SK-N-SH (cell line): ENCODE measurements around the gene OSBP2. TPM values are rescaled to one million over a fixed set of nuclear protein-coding genes. Genes with fewer than 3 reads are reported as not detected.

Experiments
- CTCF ChIA-PET: fragments of 300-600, 350-600 bp; formaldehyde crosslinking; extraction: SDS; loops from one replicate; lab custom pipeline; 2021; lab: Yijun Ruan, JAX
- POLR2A ChIA-PET: fragments of 350-600 bp; sonication (Branson Sonifier 250); formaldehyde crosslinking; extraction: SDS; loops from one replicate; lab custom pipeline; 2020; ENCODE audit warnings: antibody characterized with exemption, inconsistent platforms; lab: Yijun Ruan, JAX
- DNase-seq: peaks from one replicate; pipeline ENCODE4 v3.0.0; 2012
- H2AFZ ChIP-seq: fragments of 200-600 bp; sonication (generic); 2 replicates; pipeline ENCODE4 v1.8.1; 2016; ENCODE audit warnings: antibody characterized with exemption, mild to moderate bottlenecking, low read depth
- H3F3A ChIP-seq: fragments of 200-600 bp; sonication (generic); replicated peaks from 2 replicates; pipeline ENCODE3; 2016; ENCODE audit warnings: antibody characterized with exemption, mild to moderate bottlenecking; ENCODE audit not compliant: insufficient read depth
- H3K27ac ChIP-seq, 2 experiments: fragments of 200-500 bp in 1 of 2; fragments of 200-600 bp in 1 of 2; sonication (Bioruptor generic) in 1 of 2; sonication (generic), shearing (Covaris generic) in 1 of 2; 2 replicates each; pipeline versions ENCODE4 v1.5.1 to v1.6.1; 2014 to 2016; ENCODE audit warnings: low read depth in 2 of 2, inconsistent platforms in 1 of 2, low read length in 1 of 2, mild to moderate bottlenecking in 1 of 2, mixed read lengths in 1 of 2
- H3K27me3 ChIP-seq: fragments of 200-600 bp; sonication (generic), shearing (Covaris generic); 2 replicates; pipeline ENCODE4 v1.6.1; 2016; ENCODE audit warnings: mixed run types; ENCODE audit not compliant: insufficient read depth
- H3K36me3 ChIP-seq, 2 experiments: fragments of 200-500 bp in 1 of 2; fragments of 200-600 bp in 1 of 2; sonication (Bioruptor generic) in 1 of 2; sonication (generic) in 1 of 2; replicated peaks in 1 of 2; 2 replicates each; pipeline versions ENCODE3 to v1.5.1; 2014 to 2016; ENCODE audit warnings: low read length in 1 of 2, mild to moderate bottlenecking in 1 of 2; ENCODE audit not compliant: insufficient read depth in 2 of 2, control insufficient read depth in 1 of 2
- H3K4me1 ChIP-seq, 2 experiments: fragments of 200-500 bp in 1 of 2; fragments of 200-600 bp in 1 of 2; sonication (Bioruptor generic) in 1 of 2; sonication (generic), shearing (Covaris generic) in 1 of 2; 2 replicates each; pipeline versions ENCODE4 v1.5.1 to v1.6.1; 2014 to 2016; ENCODE audit warnings: low read depth in 1 of 2, low read length in 1 of 2, mixed run types in 1 of 2; ENCODE audit not compliant: insufficient read depth in 2 of 2, control insufficient read depth in 1 of 2
- H3K4me2 ChIP-seq: fragments of 200-600 bp; sonication (generic), shearing (Covaris generic); 2 replicates; pipeline ENCODE4 v1.6.1; 2017; ENCODE audit warnings: mixed run types
- H3K4me3 ChIP-seq, 2 experiments: fragments of 200-500 bp in 1 of 2; fragments of 200-600 bp in 1 of 2; sonication (Bioruptor generic) in 1 of 2; sonication (generic), shearing (Covaris generic) in 1 of 2; 2 replicates each; pipeline versions ENCODE4 v1.5.1 to v1.8.1; 2014 to 2016; ENCODE audit warnings: low read depth in 2 of 2, inconsistent platforms in 1 of 2, low read length in 1 of 2, mild to moderate bottlenecking in 1 of 2, mixed read lengths in 1 of 2, moderate library complexity in 1 of 2
- H3K79me2 ChIP-seq: fragments of 200-600 bp; sonication (generic); 2 replicates; pipeline ENCODE4 v1.8.1; 2017; ENCODE audit warnings: mild to moderate bottlenecking; ENCODE audit not compliant: insufficient read depth
- H3K9ac ChIP-seq: fragments of 200-600 bp; sonication (generic); 2 replicates; pipeline ENCODE4 v1.6.1; 2017; ENCODE audit warnings: mixed run types
- H3K9me2 ChIP-seq: fragments of 200-600 bp; sonication (generic); 2 replicates; pipeline ENCODE4 v1.6.1; 2017; ENCODE audit warnings: mixed run types
- H3K9me3 ChIP-seq: fragments of 200-600 bp; sonication (generic); 2 replicates; pipeline ENCODE4 v1.6.1; 2017; ENCODE audit warnings: mixed run types, mild to moderate bottlenecking, moderate library complexity
- H4K20me1 ChIP-seq: fragments of 200-600 bp; sonication (generic); 2 replicates; pipeline ENCODE4 v1.6.1; 2017; ENCODE audit warnings: mild to moderate bottlenecking, mixed run types; ENCODE audit not compliant: insufficient read depth
- EP300 ChIP-seq, 2 experiments: IDR thresholded peaks; 2 replicates each; pipeline versions ENCODE4 v1.4.0 to v1.6.1; 2012; ENCODE audit warnings: borderline replicate concordance in 1 of 2, low read depth in 1 of 2, low read length in 1 of 2
- EZH2phosphoT487 ChIP-seq: fragments of 200-600 bp; sonication (generic); IDR thresholded peaks from 2 replicates; pipeline ENCODE4 v1.6.1; 2017; ENCODE audit warnings: low read depth, mixed run types, mild to moderate bottlenecking, antibody characterized with exemption, moderate library complexity, borderline replicate concordance
- FOSL2 ChIP-seq: IDR thresholded peaks from 2 replicates; pipeline ENCODE4 v1.4.0; 2012; ENCODE audit warnings: low read depth, mild to moderate bottlenecking, moderate library complexity, borderline replicate concordance
- FOXM1 ChIP-seq: IDR thresholded peaks from 2 replicates; pipeline ENCODE4 v1.4.0; 2012; ENCODE audit warnings: low read depth, mild to moderate bottlenecking
- JUND ChIP-seq: IDR thresholded peaks from 2 replicates; pipeline ENCODE4 v1.4.0; 2012
- NFIC ChIP-seq: IDR thresholded peaks from 2 replicates; pipeline ENCODE4 v1.4.0; 2012; ENCODE audit warnings: borderline replicate concordance
- NRF1 ChIP-seq: IDR thresholded peaks from 2 replicates; pipeline ENCODE4 v1.6.1; 2012; ENCODE audit warnings: low read depth, mild to moderate bottlenecking, low read length
- PBX3 ChIP-seq: IDR thresholded peaks from 2 replicates; pipeline ENCODE4; 2012
- POLR2AphosphoS5 ChIP-seq: IDR thresholded peaks from 2 replicates; pipeline ENCODE4 v1.6.1; 2012; ENCODE audit warnings: low read depth, low read length
- RAD21 ChIP-seq: IDR thresholded peaks from 2 replicates; pipeline ENCODE4 v1.6.1; 2012; ENCODE audit warnings: mild to moderate bottlenecking, low read length
- REST ChIP-seq: IDR thresholded peaks from 2 replicates; pipeline ENCODE4 v1.6.1; 2012; ENCODE audit warnings: mild to moderate bottlenecking, low read depth, low read length, moderate library complexity
- RXRA ChIP-seq: IDR thresholded peaks from 2 replicates; pipeline ENCODE4 v1.4.0; 2012; ENCODE audit warnings: low read depth, mild to moderate bottlenecking, borderline replicate concordance
- SIN3A ChIP-seq: IDR thresholded peaks from 2 replicates; pipeline ENCODE4 v1.6.1; 2012; ENCODE audit warnings: low read depth, mild to moderate bottlenecking, low read length, moderate library complexity, borderline replicate concordance
- TAF1 ChIP-seq: IDR thresholded peaks from 2 replicates; pipeline ENCODE4 v1.6.1; 2012; ENCODE audit warnings: low read depth, mild to moderate bottlenecking, low read length, moderate library complexity, borderline replicate concordance
- TCF12 ChIP-seq: IDR thresholded peaks from 2 replicates; pipeline ENCODE4 v1.4.0; 2012
- TEAD4 ChIP-seq: IDR thresholded peaks from 2 replicates; pipeline ENCODE4 v1.4.0; 2012; ENCODE audit warnings: mild to moderate bottlenecking, borderline replicate concordance; ENCODE audit not compliant: insufficient read depth
- WGBS: methylation state at CpG from one replicate; pipeline ENCODE4 v1.1.6; 2017; ENCODE audit warnings: low lambda C conversion rate; 5-methylcytosine and 5-hydroxymethylcytosine counted together
- polyA plus RNA-seq, 3 experiments: library from polyadenylated mRNA; depleted of rRNA; stranded (reverse); fragments of >200 nt; gene quantifications; 2 replicates each; pipeline ENCODE4 v1.2.3, GENCODE V29; 2012

OSBP2 gene
- polyA plus RNA-seq, 1 of the 3 experiments (the other 2 are of a cell fraction) = 3.1 TPM

GRCh38 chr22:30717331-30717921, 22.8 kb downstream of the OSBP2 start:
- Histone ChIP-seq H3K9ac (no peak overlapping the region), H3K27me3 (no peaks in the 10 kb centered on the region), H3K9me2 (no peaks in the 10 kb centered on the region), H2AFZ (0 out of 2 replicates have a peak overlapping the region, but pooled peaks have one; percentile 14), H3F3A (peaks cover 16% of the 10 kb centered on the region), H3K27ac (peak overlapping the region in 1 of 2 experiments; percentile 63; a peak in 2 of 4 replicates), H3K4me1 (peaks cover 11 to 15% of the 10 kb centered on the region in 2 experiments; a peak in 3 of 4 replicates)
- POLR2A ChIA-PET = no interaction called here
- DNase-seq = no peak
- TF ChIP-seq FOXM1 = 0 out of 2 replicates have a peak, but pooled peaks have one; percentile 16
- TF ChIP-seq PBX3 = peak; percentile 85
- no peak for TF ChIP-seq EZH2phosphoT487
- no peak for TF ChIP-seq RAD21
- no peak for TF ChIP-seq TEAD4
- TF ChIP-seq REST = peak; percentile 37; the same call in 1 of the 2 replicates
- 0 out of 2 replicates have a peak, but pooled peaks have one; percentile 22 for TF ChIP-seq RXRA
- TF ChIP-seq NFIC = peak; percentile 79
- TF ChIP-seq JUND = peak; percentile 79
- no peak for TF ChIP-seq POLR2AphosphoS5
- TF ChIP-seq TAF1 = no peak
- 0 out of 2 replicates have a peak, but pooled peaks have one; percentile 23 for TF ChIP-seq SIN3A
- TF ChIP-seq NRF1 = no peak
- TF ChIP-seq TCF12 = peak; percentile 92
- peak; percentile 62; the same call in 1 of the 2 replicates for TF ChIP-seq FOSL2
- peak in 1 of 2 experiments; percentile 51; a peak in 1 of 4 replicates for TF ChIP-seq EP300 (IDR thresholded peaks at IDR 0.05; ENCODE audit: borderline replicate concordance in 1 of 2, low read depth in 1 of 2, low read length in 1 of 2)
- TF ChIP-seq, all 33 proteins: peak for 10
- CTCF ChIA-PET = interaction anchor here (0.5 kb wide), 1 partner anchor 83 kb away, joined by 3 read pairs; no protein-coding TSS in a partner anchor
- H3K79me2 ChIP-seq = no peaks in the 10 kb centered on the region
- peak overlapping the region; percentile 30 for H3K4me2 ChIP-seq
- no peaks in the 10 kb centered on the region for H3K36me3 ChIP-seq
- no peaks in the 10 kb centered on the region for H3K9me3 ChIP-seq
- H3K4me3 ChIP-seq = no peak overlapping the region
- no peaks in the 10 kb centered on the region for H4K20me1 ChIP-seq
- WGBS = 41% methylated on average over 4 of the region's 4 CpGs
